Retinal pigment epithelial cell (primary cell): Measurements from ENCODE around the gene PPARD.
"Not testable (repeated sequence)": the region's sequence is repeated elsewhere in the genome, so short reads cannot be mapped to it uniquely, and the experiment has no call there.

ENCODE experiments used
- DNase-seq: peaks from one replicate; pipeline ENCODE4 v3.0.0-alpha.2; 2010; ENCODE audit warnings: low read depth
- H3K4me3 ChIP-seq: 2 replicates; pipeline ENCODE4 v1.5.1; 2011; ENCODE audit warnings: mild to moderate bottlenecking, low read length, control low read depth, moderate library complexity
- TF ChIP-seq, protein P1 (sequence below): conservative IDR thresholded peaks from 2 replicates; pipeline ENCODE4 v1.5.1; 2011; ENCODE audit warnings: low read depth, low read length, control low read depth, inconsistent platforms

Gene PPARD

GRCh38 chr6:35305117-35305516 lies 37.2 kb upstream of the PPARD start:
- no peak for DNase-seq
- no peak overlapping the region for H3K4me3 ChIP-seq
- TF ChIP-seq, protein P1, sequence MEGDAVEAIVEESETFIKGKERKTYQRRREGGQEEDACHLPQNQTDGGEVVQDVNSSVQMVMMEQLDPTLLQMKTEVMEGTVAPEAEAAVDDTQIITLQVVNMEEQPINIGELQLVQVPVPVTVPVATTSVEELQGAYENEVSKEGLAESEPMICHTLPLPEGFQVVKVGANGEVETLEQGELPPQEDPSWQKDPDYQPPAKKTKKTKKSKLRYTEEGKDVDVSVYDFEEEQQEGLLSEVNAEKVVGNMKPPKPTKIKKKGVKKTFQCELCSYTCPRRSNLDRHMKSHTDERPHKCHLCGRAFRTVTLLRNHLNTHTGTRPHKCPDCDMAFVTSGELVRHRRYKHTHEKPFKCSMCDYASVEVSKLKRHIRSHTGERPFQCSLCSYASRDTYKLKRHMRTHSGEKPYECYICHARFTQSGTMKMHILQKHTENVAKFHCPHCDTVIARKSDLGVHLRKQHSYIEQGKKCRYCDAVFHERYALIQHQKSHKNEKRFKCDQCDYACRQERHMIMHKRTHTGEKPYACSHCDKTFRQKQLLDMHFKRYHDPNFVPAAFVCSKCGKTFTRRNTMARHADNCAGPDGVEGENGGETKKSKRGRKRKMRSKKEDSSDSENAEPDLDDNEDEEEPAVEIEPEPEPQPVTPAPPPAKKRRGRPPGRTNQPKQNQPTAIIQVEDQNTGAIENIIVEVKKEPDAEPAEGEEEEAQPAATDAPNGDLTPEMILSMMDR, result no peak

- not testable (repeated sequence) for H3K4me3 ChIP-seq, DNase-seq
Observed at GRCh38 chr6:35307138-35307537, 35.2 kb upstream of the PPARD start.

GRCh38 chr6:35308543-35308942 lies 33.8 kb upstream of the PPARD start:
- not testable (repeated sequence) for DNase-seq, H3K4me3 ChIP-seq

DNA sequence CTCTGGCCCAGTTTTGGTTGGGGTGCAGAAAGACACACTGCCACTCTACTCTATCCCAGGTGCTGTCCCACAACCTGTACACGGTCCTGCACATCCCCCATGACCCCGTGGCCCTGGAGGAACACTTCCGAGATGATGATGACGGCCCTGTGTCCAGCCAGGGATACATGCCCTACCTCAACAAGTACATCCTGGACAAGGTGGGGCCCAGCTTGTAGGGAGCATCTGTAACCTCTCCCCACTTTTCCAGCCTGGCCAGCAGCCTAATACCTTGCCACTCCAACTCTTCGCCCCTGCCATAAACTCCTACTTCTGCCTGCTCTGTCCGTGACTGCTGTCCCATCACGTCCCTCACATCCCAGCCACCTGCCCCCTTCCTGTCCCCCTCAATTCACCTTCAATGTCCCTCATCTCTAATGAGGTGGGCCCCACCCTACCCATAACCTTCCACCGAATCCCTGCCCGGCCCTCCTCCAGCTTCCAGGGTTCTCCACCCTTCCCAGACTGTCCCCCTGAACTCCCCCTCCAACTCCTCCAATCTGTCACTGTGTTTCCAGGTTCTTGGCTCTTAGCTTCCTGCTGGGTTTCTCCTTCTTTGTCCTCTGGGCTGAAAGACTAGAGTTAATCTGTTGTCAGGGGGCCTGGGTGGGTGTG lies 32.6 kb upstream of the PPARD start:
- H3K4me3 ChIP-seq, result no peak overlapping the region
- TF ChIP-seq, protein P1, result no peak
- DNase-seq, result no peak

- TF ChIP-seq, protein P1, result no peak
- no peak for DNase-seq
- H3K4me3 ChIP-seq, result no peak overlapping the region
Observed at GRCh38 chr6:35310265-35310831, 32.0 kb upstream of the PPARD start.

DNA sequence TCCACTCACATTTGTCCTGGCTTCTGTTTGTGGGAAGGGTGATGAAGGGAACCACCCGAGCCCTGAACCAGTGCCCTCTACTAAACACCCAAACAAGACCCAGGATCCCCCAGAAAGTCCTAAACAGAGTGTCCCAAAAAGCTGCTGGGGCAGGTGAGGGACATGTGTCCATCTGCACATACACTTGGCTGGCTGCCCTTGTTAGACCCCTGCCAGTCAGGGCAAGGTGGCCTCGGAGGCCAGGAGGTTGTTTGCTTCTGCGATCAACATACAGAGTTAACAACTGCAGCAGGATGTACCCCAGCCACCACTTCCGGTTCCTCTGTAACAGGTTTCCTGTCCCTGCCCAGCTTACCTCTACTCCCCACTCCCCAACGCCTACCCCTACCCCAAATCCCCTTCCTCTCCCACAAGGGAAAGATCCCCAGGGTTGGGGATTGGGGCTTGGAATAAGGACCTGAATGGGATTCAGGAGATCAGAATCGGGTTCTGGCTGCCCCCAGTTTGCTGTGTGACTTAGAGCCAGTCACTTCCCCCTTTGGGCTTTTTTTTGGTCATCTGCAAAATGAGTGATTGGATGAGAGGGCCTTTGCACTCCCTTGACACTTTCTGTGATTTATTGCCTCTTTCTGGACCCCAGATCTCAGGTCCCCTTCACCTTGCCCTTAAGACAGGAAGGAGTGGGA lies 30.8 kb upstream of the PPARD start:
- H3K4me3 ChIP-seq, result no peak overlapping the region
- TF ChIP-seq, protein P1, result no peak
- no peak for DNase-seq

- no peak overlapping the region for H3K4me3 ChIP-seq
- no peak for DNase-seq
- TF ChIP-seq, protein P1, result no peak
Observed at GRCh38 chr6:35312076-35312800, 30.1 kb upstream of the PPARD start.

DNA sequence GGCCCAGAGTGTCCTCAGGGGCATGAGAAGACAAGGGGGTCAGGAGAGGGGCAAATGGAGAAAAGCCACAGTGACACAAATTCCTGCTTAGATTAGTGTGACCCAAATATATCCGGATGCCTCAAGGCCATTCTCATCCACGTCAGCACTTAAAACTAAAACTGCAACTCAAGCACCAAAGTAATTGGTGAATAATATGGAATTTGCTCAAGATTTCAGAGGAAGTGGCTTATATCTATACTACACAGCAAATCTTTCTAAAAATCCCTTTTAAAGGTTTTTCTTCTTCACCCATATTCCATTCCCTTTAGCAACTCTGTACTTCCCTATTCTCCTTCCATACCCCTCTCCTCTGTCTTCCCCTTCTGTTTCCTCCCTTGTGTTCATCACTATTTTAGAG lies 29.6 kb upstream of the PPARD start:
- no peak for DNase-seq
- no peak overlapping the region for H3K4me3 ChIP-seq
- TF ChIP-seq, protein P1, result no peak
